K562 (cell line): ENCODE results near the gene TNNT1. TPM values are rescaled to one million over a fixed set of nuclear protein-coding genes. Genes with fewer than 3 reads are reported as not detected.

Experiments used
- EP300 ChIP-seq: IDR thresholded peaks from 2 replicates; pipeline ENCODE4 v1.6.1; 2012; ENCODE audit warnings: low read length, improper control_type of control experiment
- FOXP4 ChIP-seq: sonication (generic); formaldehyde crosslinking; IDR thresholded peaks from 2 replicates; pipeline ENCODE4 v1.8.0; 2022; ENCODE audit warnings: mild to moderate bottlenecking, missing genetic modification reagents, borderline replicate concordance
- GTF3C2 ChIP-seq: IDR thresholded peaks from 3 replicates; pipeline ENCODE4 v1.6.1; 2011; ENCODE audit warnings: borderline replicate concordance, mild to moderate bottlenecking, moderate library complexity; ENCODE audit not compliant: insufficient read length; ENCODE audit errors: extremely low read depth
- MAZ ChIP-seq, 2 experiments: fragments of 450-650 bp in 1 of 2; sonication (generic) in 1 of 2; formaldehyde crosslinking; IDR thresholded peaks in 1 of 2; conservative IDR thresholded peaks in 1 of 2; 2 replicates each; pipeline versions ENCODE4 v1.4.0 to v1.5.0; 2020; ENCODE audit warnings: mild to moderate bottlenecking in 1 of 2, missing genetic modification reagents in 1 of 2
- VEZF1 ChIP-seq: fragments of 200-800 bp; sonication (Bioruptor generic); IDR thresholded peaks from 2 replicates; pipeline ENCODE4 v1.6.1; 2017; ENCODE audit warnings: missing genetic modification characterization, missing compliant biosample characterization
- ZC3H4 ChIP-seq: sonication (generic); formaldehyde crosslinking; IDR thresholded peaks from 2 replicates; pipeline ENCODE4 v1.9.0; 2021; ENCODE audit warnings: missing genetic modification reagents, borderline replicate concordance
- ZNF165 ChIP-seq: fragments of 250-450 bp; sonication (Bioruptor Pico); IDR thresholded peaks from 2 replicates; pipeline ENCODE4 v1.4.0; 2020; ENCODE audit warnings: borderline replicate concordance
- ZNF696 ChIP-seq: fragments of 250-450 bp; sonication (Bioruptor Pico); conservative IDR thresholded peaks from 2 replicates; pipeline ENCODE4 v1.4.0; 2020; ENCODE audit warnings: mild to moderate bottlenecking, moderate library complexity
- polyA plus RNA-seq, 8 experiments: library from polyadenylated mRNA; depleted of rRNA in 4 of 8; stranded (reverse) in 5 of 8; unstranded in 3 of 8; fragments of >200 nt; fragmentation: Nextera tagmentation in 2 of 8; fragmentation: Illumina TruSeq in 1 of 8; extraction: Ambion mirVana in 2 of 8; extraction: Trizol in 1 of 8; gene quantifications; 2 replicates each; pipeline versions ENCODE4 v1.2.1 to v1.2.3, GENCODE V29; 2011 to 2014; ENCODE audit warnings: inconsistent platforms in 1 of 8, missing spikeins in 1 of 8
- total RNA-seq, 7 experiments: library from RNA; depleted of rRNA in 6 of 7; stranded (reverse); fragments of >200 nt in 6 of 7; fragmentation: Illumina TruSeq in 2 of 7; extraction: Trizol in 2 of 7; gene quantifications; 2 replicates each; pipeline versions ENCODE4 v1.2.1 to v1.2.3, GENCODE V29; 2011 to 2021; ENCODE audit warnings: low replicate concordance in 1 of 7
- TF ChIP-seq, protein P1 (sequence below), 3 experiments: fragments of 200-800 bp in 1 of 3; sonication (Bioruptor generic) in 1 of 3; sonication (generic) in 1 of 3; formaldehyde crosslinking in 1 of 3; IDR thresholded peaks; 2 replicates each; pipeline versions ENCODE4 v1.6.1 to v1.8.0; 2016 to 2022; ENCODE audit warnings: mild to moderate bottlenecking in 2 of 3, missing compliant biosample characterization in 2 of 3, missing genetic modification characterization in 2 of 3, missing genetic modification reagents in 1 of 3

The TNNT1 gene
- total and polyA plus RNA-seq, 9 of the 15 experiments (the other 6 are each of a cell fraction or from before 2014, with no cell fraction given) = 31.8 to 390 (median 227) TPM

- peak; percentile 20; the same call in 1 of the 2 replicates for TF ChIP-seq EP300
- TF ChIP-seq FOXP4 = no peak
- TF ChIP-seq GTF3C2 = no peak
- TF ChIP-seq, protein P1, sequence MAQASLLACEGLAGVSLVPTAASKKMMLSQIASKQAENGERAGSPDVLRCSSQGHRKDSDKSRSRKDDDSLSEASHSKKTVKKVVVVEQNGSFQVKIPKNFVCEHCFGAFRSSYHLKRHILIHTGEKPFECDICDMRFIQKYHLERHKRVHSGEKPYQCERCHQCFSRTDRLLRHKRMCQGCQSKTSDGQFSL (CRISPR knock-in tag; IDR thresholded peaks at IDR 0.05) = 0 out of 2 replicates have a peak, but pooled peaks have one; percentile 36
- TF ChIP-seq, protein P1 (tag; IDR thresholded peaks at IDR 0.05) = no peak
- no peak for TF ChIP-seq ZNF165
- no peak for TF ChIP-seq ZNF696 (CRISPR knock-in tag)
- no peak for TF ChIP-seq ZC3H4
- peak in 1 of 2 experiments; percentile 27; a peak in 1 of 4 replicates for TF ChIP-seq MAZ (CRISPR knock-in tag; conservative IDR thresholded peaks at IDR 0.05 in 1 of 2, IDR thresholded peaks at IDR 0.05 in 1 of 2)
- TF ChIP-seq VEZF1 = peak; percentile 76
Measured at GRCh38 chr19:55115446-55116065, 33.5 kb downstream of the TNNT1 start (continued).
